Measurements from ENCODE around the gene NKD1.

Gene NKD1

GRCh38 chr16:50585331-50585776, 37.2 kb downstream of the NKD1 start:
- Mint-ChIP-seq H3K4me3 (no peak overlapping the region), H3K4me1 (peaks cover 16% of the 10 kb centered on the region), H3K9me3 (no peaks in the 10 kb centered on the region), H3K27me3 (no peaks in the 10 kb centered on the region), H3K36me3 (ENCODE audit: insufficient read depth) (peaks cover 5% of the 10 kb centered on the region), H3K27ac (ENCODE audit: low read depth) (no peak overlapping the region)
- ATAC-seq (replicated peaks; ENCODE audit: extremely low read depth, poor library complexity, severe bottlenecking) (no peak), DNase-seq (ENCODE audit: low spot score in 2 of 2) (no peak)

DNA sequence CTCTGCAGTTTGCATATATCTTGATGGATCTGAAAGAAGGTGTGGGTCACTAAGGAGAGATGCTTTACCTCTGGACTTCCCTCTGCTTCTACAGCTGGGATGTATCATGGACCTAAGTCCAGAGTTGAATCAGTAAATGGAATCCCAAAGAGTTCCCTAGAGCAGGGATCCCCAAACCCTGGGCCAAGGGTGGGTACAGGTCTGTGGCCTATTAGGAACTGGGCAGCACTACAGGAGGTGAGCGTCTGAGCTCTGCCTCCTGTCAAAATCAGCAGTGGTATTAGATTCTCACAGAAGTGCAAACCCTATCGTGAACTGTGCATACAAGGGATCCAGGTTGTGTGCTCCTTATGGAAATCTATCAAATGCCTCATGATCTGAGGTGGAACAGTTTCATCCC, 39.3 kb downstream of the NKD1 start:
- no peak overlapping the region for H3K27ac Mint-ChIP-seq (ENCODE audit: low read depth)
- DNase-seq (ENCODE audit: low spot score in 2 of 2), result no peak
- no peak for ATAC-seq (replicated peaks; ENCODE audit: extremely low read depth, poor library complexity, severe bottlenecking)
- no peaks in the 10 kb centered on the region for H3K27me3 Mint-ChIP-seq
- peaks cover 17% of the 10 kb centered on the region for H3K4me1 Mint-ChIP-seq
- H3K4me3 Mint-ChIP-seq, result no peak overlapping the region
- H3K9me3 Mint-ChIP-seq, result no peaks in the 10 kb centered on the region
- H3K36me3 Mint-ChIP-seq (ENCODE audit: insufficient read depth), result peaks cover 5% of the 10 kb centered on the region

DNA sequence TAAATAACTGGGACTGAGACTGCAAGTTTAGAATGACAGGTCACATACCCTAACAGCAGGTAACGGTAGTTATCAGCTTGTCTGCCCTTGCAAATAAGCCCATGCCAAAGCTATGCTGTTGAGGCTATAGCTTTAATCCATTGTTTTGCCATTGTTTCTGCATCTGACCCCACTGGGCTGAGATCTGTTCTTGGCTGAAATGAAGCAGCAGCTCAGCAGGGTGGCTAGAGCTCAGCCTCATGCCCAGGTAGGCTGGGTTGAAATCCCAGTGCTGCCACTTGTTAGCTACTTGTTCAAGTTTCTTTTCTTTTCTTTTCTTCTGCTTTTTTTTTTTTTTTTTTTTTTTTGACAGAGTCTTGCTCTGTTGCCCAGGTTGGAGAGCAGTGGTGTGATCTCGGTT, 40.1 kb downstream of the NKD1 start:
- no peaks in the 10 kb centered on the region for H3K27me3 Mint-ChIP-seq
- no peaks in the 10 kb centered on the region for H3K9me3 Mint-ChIP-seq
- ATAC-seq (replicated peaks; ENCODE audit: extremely low read depth, poor library complexity, severe bottlenecking) (no peak), DNase-seq (ENCODE audit: low spot score in 2 of 2) (no peak)
- peaks cover 17% of the 10 kb centered on the region for H3K4me1 Mint-ChIP-seq
- H3K36me3 Mint-ChIP-seq (ENCODE audit: insufficient read depth), result peaks cover 3% of the 10 kb centered on the region
- H3K27ac Mint-ChIP-seq (ENCODE audit: low read depth), result no peak overlapping the region
- no peak overlapping the region for H3K4me3 Mint-ChIP-seq

DNA sequence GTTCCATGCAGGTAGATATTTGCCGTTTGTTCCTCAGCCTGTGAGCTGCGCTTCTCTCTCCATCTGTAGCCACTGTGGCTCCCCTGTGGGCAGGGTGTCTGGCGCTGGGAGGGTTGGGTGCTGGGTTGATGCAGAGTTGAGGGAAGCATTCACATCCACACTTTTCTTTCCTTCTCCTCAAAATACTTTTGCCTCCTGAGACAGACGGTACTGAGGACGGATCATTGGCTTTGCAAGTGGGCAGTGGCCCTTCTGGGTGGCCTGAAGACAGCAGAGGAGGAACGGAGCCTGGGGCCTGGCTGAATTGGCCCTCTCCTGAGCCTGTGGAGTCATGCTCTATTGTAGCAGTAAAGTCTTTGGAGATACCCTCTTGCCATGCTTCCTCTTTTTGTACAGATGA, 43.0 kb downstream of the NKD1 start:
- DNase-seq (ENCODE audit: low spot score in 2 of 2), result no peak
- H3K27ac Mint-ChIP-seq (ENCODE audit: low read depth), result no peak overlapping the region
- no peaks in the 10 kb centered on the region for H3K9me3 Mint-ChIP-seq
- H3K4me1 Mint-ChIP-seq, result peaks cover 17% of the 10 kb centered on the region
- peaks cover 1% of the 10 kb centered on the region for H3K36me3 Mint-ChIP-seq (ENCODE audit: insufficient read depth)
- no peak for ATAC-seq (replicated peaks; ENCODE audit: extremely low read depth, poor library complexity, severe bottlenecking)
- H3K27me3 Mint-ChIP-seq, result no peaks in the 10 kb centered on the region
- no peak overlapping the region for H3K4me3 Mint-ChIP-seq

GRCh38 chr16:50591800-50592771, 43.9 kb downstream of the NKD1 start:
- DNase-seq (ENCODE audit: low spot score in 2 of 2), result no peak
- Mint-ChIP-seq H3K27ac (ENCODE audit: low read depth) (no peak overlapping the region), H3K9me3 (no peaks in the 10 kb centered on the region), H3K27me3 (no peaks in the 10 kb centered on the region), H3K4me1 (peaks cover 17% of the 10 kb centered on the region), H3K36me3 (ENCODE audit: insufficient read depth) (peaks cover 1% of the 10 kb centered on the region), H3K4me3 (no peak overlapping the region)
- no peak for ATAC-seq (replicated peaks; ENCODE audit: extremely low read depth, poor library complexity, severe bottlenecking)

GRCh38 chr16:50592996-50593395, 44.8 kb downstream of the NKD1 start:
- H3K27me3 Mint-ChIP-seq, result no peaks in the 10 kb centered on the region
- no peak overlapping the region for H3K4me3 Mint-ChIP-seq
- DNase-seq (ENCODE audit: low spot score in 2 of 2) (no peak), ATAC-seq (replicated peaks; ENCODE audit: extremely low read depth, poor library complexity, severe bottlenecking) (no peak)
- no peaks in the 10 kb centered on the region for H3K9me3 Mint-ChIP-seq
- peaks cover 1% of the 10 kb centered on the region for H3K36me3 Mint-ChIP-seq (ENCODE audit: insufficient read depth)
- H3K4me1 Mint-ChIP-seq, result peaks cover 17% of the 10 kb centered on the region
- no peak overlapping the region for H3K27ac Mint-ChIP-seq (ENCODE audit: low read depth)

DNA sequence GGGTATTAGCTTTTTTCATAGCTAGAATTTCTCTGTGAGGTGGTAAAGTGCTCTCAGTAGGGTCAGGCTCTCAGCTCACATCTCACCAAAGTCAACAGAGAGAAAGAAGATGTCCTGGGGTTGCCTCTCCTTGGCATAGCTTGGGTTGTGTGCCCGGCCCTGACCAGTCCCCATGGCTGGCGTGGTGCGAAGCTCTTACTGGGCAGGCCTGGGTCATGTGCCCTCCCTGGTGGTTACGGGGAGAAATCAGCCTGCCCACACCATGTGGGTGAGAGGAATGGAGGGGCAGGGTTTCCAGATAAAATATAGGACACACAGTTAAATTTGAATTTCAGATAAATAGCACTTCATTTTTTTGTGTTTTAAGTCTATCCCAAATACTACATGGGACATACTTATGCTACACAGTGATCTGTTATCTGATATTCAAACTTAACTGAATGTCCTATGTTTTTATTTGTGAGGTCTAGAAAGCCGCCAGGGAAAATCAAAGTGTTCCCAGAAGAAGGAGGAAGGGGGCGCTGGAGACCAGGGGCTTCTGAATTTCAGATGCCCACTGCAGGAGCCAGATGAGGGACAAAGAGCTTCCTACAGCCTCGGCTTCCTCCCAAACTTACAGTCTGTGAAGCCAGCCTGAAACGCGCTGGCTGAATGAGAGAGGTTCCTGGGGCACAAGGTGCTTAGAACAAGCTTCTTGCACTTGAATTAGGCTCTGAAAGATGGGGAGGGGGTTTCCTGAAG, 45.4 kb downstream of the NKD1 start:
- ATAC-seq (replicated peaks; ENCODE audit: extremely low read depth, poor library complexity, severe bottlenecking) (no peak), DNase-seq (ENCODE audit: low spot score in 2 of 2) (no peak)
- H3K27me3 Mint-ChIP-seq, result no peaks in the 10 kb centered on the region
- H3K4me1 Mint-ChIP-seq, result peaks cover 17% of the 10 kb centered on the region
- no peaks in the 10 kb centered on the region for H3K9me3 Mint-ChIP-seq
- H3K4me3 Mint-ChIP-seq, result no peak overlapping the region
- no peak overlapping the region for H3K27ac Mint-ChIP-seq (ENCODE audit: low read depth)
- H3K36me3 Mint-ChIP-seq (ENCODE audit: insufficient read depth), result no peaks in the 10 kb centered on the region

- Mint-ChIP-seq H3K4me1 (peaks cover 8% of the 10 kb centered on the region), H3K36me3 (ENCODE audit: insufficient read depth) (no peaks in the 10 kb centered on the region), H3K9me3 (no peaks in the 10 kb centered on the region), H3K4me3 (no peak overlapping the region), H3K27me3 (no peaks in the 10 kb centered on the region), H3K27ac (ENCODE audit: low read depth) (no peak overlapping the region)
- ATAC-seq (replicated peaks; ENCODE audit: extremely low read depth, poor library complexity, severe bottlenecking) (no peak), DNase-seq (ENCODE audit: low spot score in 2 of 2) (no peak)
Measured at GRCh38 chr16:50594308-50595260, 46.4 kb downstream of the NKD1 start.

DNA sequence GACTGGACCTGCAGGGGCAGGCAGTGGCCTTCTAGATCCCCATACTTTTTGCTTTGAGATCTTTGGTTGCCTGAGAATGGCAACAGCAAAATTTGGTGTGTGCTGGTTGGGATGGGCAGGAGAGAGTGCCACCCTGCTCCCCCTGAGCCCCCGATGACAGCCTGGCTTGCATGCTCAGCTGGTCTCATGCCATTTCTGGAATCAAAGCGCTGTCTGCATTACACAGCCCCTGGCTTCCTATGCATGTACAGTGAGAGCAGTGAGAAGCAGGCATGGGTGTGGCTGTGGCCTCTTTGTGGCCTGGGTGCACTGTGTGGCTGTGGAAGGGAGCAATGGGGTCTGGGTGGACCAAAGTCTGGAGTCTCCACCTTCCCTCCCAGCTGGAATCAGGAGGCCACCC, 47.7 kb downstream of the NKD1 start:
- no peaks in the 10 kb centered on the region for H3K9me3 Mint-ChIP-seq
- no peak overlapping the region for H3K27ac Mint-ChIP-seq (ENCODE audit: low read depth)
- H3K27me3 Mint-ChIP-seq, result no peaks in the 10 kb centered on the region
- H3K36me3 Mint-ChIP-seq (ENCODE audit: insufficient read depth), result no peaks in the 10 kb centered on the region
- no peaks in the 10 kb centered on the region for H3K4me1 Mint-ChIP-seq
- no peak overlapping the region for H3K4me3 Mint-ChIP-seq
- DNase-seq (ENCODE audit: low spot score in 2 of 2) (no peak), ATAC-seq (replicated peaks; ENCODE audit: extremely low read depth, poor library complexity, severe bottlenecking) (no peak)

DNA sequence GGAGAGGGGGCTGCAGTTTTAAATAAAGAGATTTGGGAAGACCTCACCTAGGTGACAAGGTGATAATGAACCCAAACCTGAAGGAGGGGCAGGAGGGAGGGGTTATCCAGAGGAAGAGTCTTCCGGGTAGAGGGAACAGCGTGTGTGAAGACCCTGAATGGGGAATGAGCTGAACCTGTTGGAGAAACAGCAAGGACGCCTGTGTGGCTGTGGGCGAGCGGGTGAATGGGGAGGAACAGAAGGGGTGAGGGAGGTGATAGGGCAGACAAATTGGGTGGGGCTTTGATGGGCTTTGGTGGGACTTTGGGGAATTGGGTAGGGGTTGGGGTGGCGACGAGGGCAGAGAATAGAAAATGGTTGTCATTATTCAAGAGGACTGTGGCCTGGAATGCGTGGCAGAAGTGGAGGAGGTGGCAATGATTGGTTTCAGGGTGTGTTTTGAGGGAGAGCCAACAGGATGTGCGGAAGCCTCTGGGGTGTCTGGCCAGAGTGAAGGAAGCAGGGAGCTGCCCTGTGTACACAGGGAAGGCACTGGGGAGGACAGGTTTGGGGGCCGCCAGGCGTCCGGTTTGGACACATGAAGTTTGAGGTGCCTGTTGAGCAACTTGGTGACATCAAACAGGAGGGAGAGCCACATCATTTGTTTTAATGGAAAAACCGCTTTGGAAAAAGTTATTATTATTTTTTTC, 48.7 kb downstream of the NKD1 start:
- Mint-ChIP-seq H3K9me3 (no peaks in the 10 kb centered on the region), H3K36me3 (ENCODE audit: insufficient read depth) (peaks cover under 1% of the 10 kb centered on the region), H3K4me1 (no peaks in the 10 kb centered on the region), H3K27ac (ENCODE audit: low read depth) (no peak overlapping the region), H3K27me3 (no peaks in the 10 kb centered on the region), H3K4me3 (no peak overlapping the region)
- ATAC-seq (replicated peaks; ENCODE audit: extremely low read depth, poor library complexity, severe bottlenecking) (no peak), DNase-seq (ENCODE audit: low spot score in 2 of 2) (no peak)

GRCh38 chr16:50597563-50598255, 49.5 kb downstream of the NKD1 start:
- Mint-ChIP-seq H3K4me3 (no peak overlapping the region), H3K4me1 (peaks cover 4% of the 10 kb centered on the region), H3K9me3 (no peaks in the 10 kb centered on the region), H3K36me3 (ENCODE audit: insufficient read depth) (peaks cover 1% of the 10 kb centered on the region), H3K27me3 (no peaks in the 10 kb centered on the region), H3K27ac (ENCODE audit: low read depth) (no peak overlapping the region)
- DNase-seq (ENCODE audit: low spot score in 2 of 2) (no peak), ATAC-seq (replicated peaks; ENCODE audit: extremely low read depth, poor library complexity, severe bottlenecking) (no peak)

Measured in central memory CD8-positive, alpha-beta T cell (primary cell).